ENCODE measurements around the gene LTBP1. TPM values are rescaled to one million over a fixed set of nuclear protein-coding genes. Genes with fewer than 3 reads are reported as not detected.

Gene LTBP1
- total RNA-seq, 5 donors from 2014 or later (not counting 1 experiment from before 2014, with no cell fraction given), result 0.16 to 0.76 (median 0.43) TPM

GRCh38 chr2:33238111-33238510 lies 291.4 kb downstream of the LTBP1 start:
- Mint-ChIP-seq H3K4me1 (no peaks in the 10 kb centered on the region), H3K9me3 (no peaks in the 10 kb centered on the region), H3K4me3 (no peak overlapping the region), H3K27ac (no peak overlapping the region), H3K36me3 (no peaks in the 10 kb centered on the region), H3K27me3 (peaks cover 4 to 5% of the 10 kb centered on the region in 2 donors)
- H3K4me3 ChIP-seq (ENCODE audit: control insufficient read depth in 1 of 2, extremely low read depth in 1 of 2, low read length in 1 of 2), result no peak overlapping the region
- DNase-seq (no peak), ATAC-seq (replicated peaks in 1 of 4) (no peak)
- no peaks in the 10 kb centered on the region for H3K9me3 ChIP-seq
- CTCF ChIA-PET, result no interaction called here
- no peaks in the 10 kb centered on the region for H3K27me3 ChIP-seq (replicated peaks in 1 of 2; ENCODE audit: control insufficient read depth in 2 of 2, extremely low read depth in 1 of 2, insufficient read depth in 2 of 2, low read length in 1 of 2)
- H3K4me1 ChIP-seq (ENCODE audit: control insufficient read depth in 1 of 2, extremely low read depth in 1 of 2, insufficient read depth in 2 of 2, low read length in 2 of 2), result no peaks in the 10 kb centered on the region
- H3K27ac ChIP-seq (ENCODE audit: low read length), result no peak overlapping the region
- POLR2A ChIA-PET, result no interaction called here
- no peaks in the 10 kb centered on the region for H3K36me3 ChIP-seq (ENCODE audit: control insufficient read depth in 2 of 2, extremely low read depth in 1 of 2, insufficient read depth in 1 of 2, low read length in 1 of 2)
- no CpG with 5 or more reads among the region's 2 CpGs for WGBS (ENCODE audit: insufficient coverage)

GRCh38 chr2:33240178-33240577 lies 293.4 kb downstream of the LTBP1 start:
- WGBS (ENCODE audit: insufficient coverage), result no CpG with 5 or more reads among the region's 4 CpGs
- H3K4me3 ChIP-seq (ENCODE audit: control insufficient read depth in 1 of 2, extremely low read depth in 1 of 2, low read length in 1 of 2), result no peak overlapping the region
- no peak for DNase-seq
- no peaks in the 10 kb centered on the region for H3K36me3 ChIP-seq (ENCODE audit: control insufficient read depth in 2 of 2, extremely low read depth in 1 of 2, insufficient read depth in 1 of 2, low read length in 1 of 2)
- CTCF ChIA-PET, result no interaction called here
- Mint-ChIP-seq H3K36me3 (no peaks in the 10 kb centered on the region), H3K27me3 (no peaks in the 10 kb centered on the region), H3K4me1 (no peaks in the 10 kb centered on the region), H3K27ac (no peak overlapping the region), H3K9me3 (no peaks in the 10 kb centered on the region), H3K4me3 (no peak overlapping the region)
- POLR2A ChIA-PET, result no interaction called here
- H3K4me1 ChIP-seq (ENCODE audit: control insufficient read depth in 1 of 2, extremely low read depth in 1 of 2, insufficient read depth in 2 of 2, low read length in 2 of 2), result no peaks in the 10 kb centered on the region
- H3K27ac ChIP-seq (ENCODE audit: low read length), result no peak overlapping the region
- no peak for ATAC-seq (replicated peaks in 1 of 4)
- no peaks in the 10 kb centered on the region for H3K9me3 ChIP-seq
- no peaks in the 10 kb centered on the region for H3K27me3 ChIP-seq (replicated peaks in 1 of 2; ENCODE audit: control insufficient read depth in 2 of 2, extremely low read depth in 1 of 2, insufficient read depth in 2 of 2, low read length in 1 of 2)

- ChIA-PET POLR2A (no interaction called here), CTCF (no interaction called here)
- H3K4me1 ChIP-seq (ENCODE audit: control insufficient read depth in 1 of 2, extremely low read depth in 1 of 2, insufficient read depth in 2 of 2, low read length in 2 of 2), result no peaks in the 10 kb centered on the region
- Mint-ChIP-seq H3K27me3 (peaks cover 0 to 2% of the 10 kb centered on the region in 2 donors), H3K4me1 (no peaks in the 10 kb centered on the region), H3K36me3 (no peaks in the 10 kb centered on the region), H3K9me3 (no peaks in the 10 kb centered on the region), H3K4me3 (no peak overlapping the region), H3K27ac (no peak overlapping the region)
- no peaks in the 10 kb centered on the region for H3K9me3 ChIP-seq
- no peak overlapping the region for H3K4me3 ChIP-seq (ENCODE audit: control insufficient read depth in 1 of 2, extremely low read depth in 1 of 2, low read length in 1 of 2)
- no peak for ATAC-seq (replicated peaks in 1 of 4)
- no peaks in the 10 kb centered on the region for H3K27me3 ChIP-seq (replicated peaks in 1 of 2; ENCODE audit: control insufficient read depth in 2 of 2, extremely low read depth in 1 of 2, insufficient read depth in 2 of 2, low read length in 1 of 2)
- no peak for DNase-seq
- H3K27ac ChIP-seq (ENCODE audit: low read length), result no peak overlapping the region
- 41% methylated on average over 4 of the region's 5 CpGs for WGBS (ENCODE audit: insufficient coverage)
- H3K36me3 ChIP-seq (ENCODE audit: control insufficient read depth in 2 of 2, extremely low read depth in 1 of 2, insufficient read depth in 1 of 2, low read length in 1 of 2), result no peaks in the 10 kb centered on the region
Measured at GRCh38 chr2:33241072-33241471, 294.3 kb downstream of the LTBP1 start.

- Mint-ChIP-seq H3K27me3 (peaks cover 0 to 4% of the 10 kb centered on the region in 2 donors), H3K4me1 (no peaks in the 10 kb centered on the region), H3K4me3 (no peak overlapping the region), H3K36me3 (no peaks in the 10 kb centered on the region), H3K9me3 (no peaks in the 10 kb centered on the region), H3K27ac (no peak overlapping the region)
- WGBS (ENCODE audit: insufficient coverage), result no CpG with 5 or more reads among the region's 3 CpGs
- DNase-seq, result no peak
- no peaks in the 10 kb centered on the region for H3K27me3 ChIP-seq (replicated peaks in 1 of 2; ENCODE audit: control insufficient read depth in 2 of 2, extremely low read depth in 1 of 2, insufficient read depth in 2 of 2, low read length in 1 of 2)
- ATAC-seq (replicated peaks in 1 of 4), result no peak
- H3K27ac ChIP-seq (ENCODE audit: low read length), result no peak overlapping the region
- no peaks in the 10 kb centered on the region for H3K36me3 ChIP-seq (ENCODE audit: control insufficient read depth in 2 of 2, extremely low read depth in 1 of 2, insufficient read depth in 1 of 2, low read length in 1 of 2)
- H3K4me3 ChIP-seq (ENCODE audit: control insufficient read depth in 1 of 2, extremely low read depth in 1 of 2, low read length in 1 of 2), result no peak overlapping the region
- H3K9me3 ChIP-seq, result no peaks in the 10 kb centered on the region
- no peaks in the 10 kb centered on the region for H3K4me1 ChIP-seq (ENCODE audit: control insufficient read depth in 1 of 2, extremely low read depth in 1 of 2, insufficient read depth in 2 of 2, low read length in 2 of 2)
- ChIA-PET CTCF (no interaction called here), POLR2A (no interaction called here)
Measured at GRCh38 chr2:33241581-33241980, 294.8 kb downstream of the LTBP1 start.

- no peaks in the 10 kb centered on the region for H3K9me3 Mint-ChIP-seq
- no peak for DNase-seq
- H3K4me1 ChIP-seq (ENCODE audit: control insufficient read depth in 1 of 2, extremely low read depth in 1 of 2, insufficient read depth in 2 of 2, low read length in 2 of 2), result no peaks in the 10 kb centered on the region
Measured at GRCh38 chr2:33242845-33243244, 296.1 kb downstream of the LTBP1 start.

GRCh38 chr2:33246432-33246831 lies 299.7 kb downstream of the LTBP1 start:
- Mint-ChIP-seq H3K9me3 (no peaks in the 10 kb centered on the region), H3K4me3 (no peak overlapping the region), H3K36me3 (no peaks in the 10 kb centered on the region), H3K4me1 (no peaks in the 10 kb centered on the region), H3K27ac (no peak overlapping the region), H3K27me3 (peaks cover 0 to 4% of the 10 kb centered on the region in 2 donors)
- no peak overlapping the region for H3K27ac ChIP-seq (ENCODE audit: low read length)
- no peaks in the 10 kb centered on the region for H3K9me3 ChIP-seq
- ChIA-PET CTCF (no interaction called here), POLR2A (no interaction called here)
- DNase-seq (no peak), ATAC-seq (replicated peaks in 1 of 4) (no peak)
- H3K27me3 ChIP-seq (replicated peaks in 1 of 2; ENCODE audit: control insufficient read depth in 2 of 2, extremely low read depth in 1 of 2, insufficient read depth in 2 of 2, low read length in 1 of 2), result no peaks in the 10 kb centered on the region
- no peaks in the 10 kb centered on the region for H3K36me3 ChIP-seq (ENCODE audit: control insufficient read depth in 2 of 2, extremely low read depth in 1 of 2, insufficient read depth in 1 of 2, low read length in 1 of 2)
- no peaks in the 10 kb centered on the region for H3K4me1 ChIP-seq (ENCODE audit: control insufficient read depth in 1 of 2, extremely low read depth in 1 of 2, insufficient read depth in 2 of 2, low read length in 2 of 2)
- no peak overlapping the region for H3K4me3 ChIP-seq (ENCODE audit: control insufficient read depth in 1 of 2, extremely low read depth in 1 of 2, low read length in 1 of 2)
- 94% methylated on average over 2 of the region's 4 CpGs for WGBS (ENCODE audit: insufficient coverage)

More at GRCh38 chr2:33242845-33243244, 296.1 kb downstream of the LTBP1 start:
- WGBS (ENCODE audit: insufficient coverage), result 43% methylated on average over 1 of the region's 1 CpG
- no peaks in the 10 kb centered on the region for H3K36me3 Mint-ChIP-seq
- no peak overlapping the region for H3K27ac Mint-ChIP-seq
- H3K27me3 Mint-ChIP-seq, result peaks cover 0 to 4% of the 10 kb centered on the region in 2 donors
- Histone ChIP-seq H3K4me3 (ENCODE audit: control insufficient read depth in 1 of 2, extremely low read depth in 1 of 2, low read length in 1 of 2) (no peak overlapping the region), H3K9me3 (no peaks in the 10 kb centered on the region), H3K36me3 (ENCODE audit: control insufficient read depth in 2 of 2, extremely low read depth in 1 of 2, insufficient read depth in 1 of 2, low read length in 1 of 2) (no peaks in the 10 kb centered on the region), H3K27me3 (replicated peaks in 1 of 2; ENCODE audit: control insufficient read depth in 2 of 2, extremely low read depth in 1 of 2, insufficient read depth in 2 of 2, low read length in 1 of 2) (no peaks in the 10 kb centered on the region), H3K27ac (ENCODE audit: low read length) (no peak overlapping the region)
- H3K4me1 Mint-ChIP-seq, result no peaks in the 10 kb centered on the region
- H3K4me3 Mint-ChIP-seq, result no peak overlapping the region
- no peak for ATAC-seq (replicated peaks in 1 of 4)
- ChIA-PET CTCF (interaction anchor here (0.5 to 0.7 kb wide), 2 partner anchors 20 to 134 kb away, joined by 3 to 5 read pairs; no protein-coding TSS in a partner anchor), POLR2A (no interaction called here)

- no peaks in the 10 kb centered on the region for H3K9me3 ChIP-seq
- Mint-ChIP-seq H3K9me3 (no peaks in the 10 kb centered on the region), H3K36me3 (no peaks in the 10 kb centered on the region), H3K27ac (no peak overlapping the region), H3K4me1 (no peaks in the 10 kb centered on the region), H3K4me3 (no peak overlapping the region), H3K27me3 (peaks cover 0 to 4% of the 10 kb centered on the region in 2 donors)
- H3K27me3 ChIP-seq (replicated peaks in 1 of 2; ENCODE audit: control insufficient read depth in 2 of 2, extremely low read depth in 1 of 2, insufficient read depth in 2 of 2, low read length in 1 of 2), result no peaks in the 10 kb centered on the region
- H3K4me1 ChIP-seq (ENCODE audit: control insufficient read depth in 1 of 2, extremely low read depth in 1 of 2, insufficient read depth in 2 of 2, low read length in 2 of 2), result no peaks in the 10 kb centered on the region
- no peak overlapping the region for H3K4me3 ChIP-seq (ENCODE audit: control insufficient read depth in 1 of 2, extremely low read depth in 1 of 2, low read length in 1 of 2)
- H3K27ac ChIP-seq (ENCODE audit: low read length), result no peak overlapping the region
- ChIA-PET POLR2A (interaction anchor here in 1 of 2 donors (0.6 kb wide), 1 partner anchor 47 kb away, joined by 3 read pairs; no protein-coding TSS in a partner anchor), CTCF (no interaction called here)
- DNase-seq (no peak), ATAC-seq (replicated peaks in 1 of 4) (no peak)
- H3K36me3 ChIP-seq (ENCODE audit: control insufficient read depth in 2 of 2, extremely low read depth in 1 of 2, insufficient read depth in 1 of 2, low read length in 1 of 2), result no peaks in the 10 kb centered on the region
- no CpG with 5 or more reads among the region's 1 CpG for WGBS (ENCODE audit: insufficient coverage)
Measured at GRCh38 chr2:33247365-33247764, 300.6 kb downstream of the LTBP1 start.

Measured in T-cell (primary cell).